Measurements from ENCODE around the gene VDR. TPM values are rescaled to one million over a fixed set of nuclear protein-coding genes. Genes with fewer than 3 reads are reported as not detected.
"Not testable (repeated sequence)": the region's sequence is repeated elsewhere in the genome, so short reads cannot be mapped to it uniquely, and the experiment has no call there.

Gene VDR
- total RNA-seq, 4 donors from 2014 or later, result 0.26 to 2.0 (median 0.49) TPM

DNA sequence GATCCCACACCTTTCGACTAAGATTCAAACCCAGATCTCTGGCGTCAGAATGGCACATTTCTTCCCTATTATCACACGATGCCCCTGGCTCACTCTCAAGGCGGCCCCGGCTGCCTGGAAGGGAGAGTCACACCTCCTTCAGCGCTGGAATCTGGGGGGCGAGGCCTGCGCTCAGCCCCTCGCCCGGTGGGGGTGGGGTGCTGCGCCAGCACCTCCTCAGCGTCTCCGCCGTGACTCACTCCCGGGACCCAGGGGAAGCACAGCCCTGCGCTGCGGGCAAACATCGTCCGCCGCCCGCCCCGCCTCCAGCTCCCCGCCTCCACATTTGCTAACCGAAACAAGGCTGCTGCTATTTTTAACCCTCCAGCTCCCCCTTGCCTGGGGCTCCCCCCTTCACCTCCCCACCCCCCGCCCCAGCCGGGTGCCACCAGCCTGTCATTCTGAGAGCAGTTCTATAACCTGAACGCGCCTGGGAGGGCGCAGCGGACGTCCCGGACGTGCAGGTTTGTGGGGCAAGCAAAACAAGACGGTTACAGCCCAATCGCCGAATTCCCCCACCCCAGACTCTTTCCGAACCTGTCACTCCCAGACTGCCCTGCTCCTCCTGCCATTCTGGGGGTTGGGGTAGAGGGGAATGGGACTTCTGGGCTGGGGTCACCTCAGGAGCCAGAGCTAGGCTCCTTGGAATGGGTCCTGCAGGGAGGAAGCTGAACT, 91.8 kb downstream of the VDR start:
- peak overlapping the region; percentile 98 to 99 for H3K27ac ChIP-seq
- no peaks in the 10 kb centered on the region for H3K9me3 ChIP-seq
- H3K4me1 ChIP-seq, result peaks cover 22 to 50% of the 10 kb centered on the region in 2 donors
- intact Hi-C loops (cut with DNase I; ENCODE audit: low total_unique reads), result no loop called here
- peak overlapping the region; percentile 30 to 35 for H3K4me3 ChIP-seq
- TF ChIP-seq, protein P1, sequence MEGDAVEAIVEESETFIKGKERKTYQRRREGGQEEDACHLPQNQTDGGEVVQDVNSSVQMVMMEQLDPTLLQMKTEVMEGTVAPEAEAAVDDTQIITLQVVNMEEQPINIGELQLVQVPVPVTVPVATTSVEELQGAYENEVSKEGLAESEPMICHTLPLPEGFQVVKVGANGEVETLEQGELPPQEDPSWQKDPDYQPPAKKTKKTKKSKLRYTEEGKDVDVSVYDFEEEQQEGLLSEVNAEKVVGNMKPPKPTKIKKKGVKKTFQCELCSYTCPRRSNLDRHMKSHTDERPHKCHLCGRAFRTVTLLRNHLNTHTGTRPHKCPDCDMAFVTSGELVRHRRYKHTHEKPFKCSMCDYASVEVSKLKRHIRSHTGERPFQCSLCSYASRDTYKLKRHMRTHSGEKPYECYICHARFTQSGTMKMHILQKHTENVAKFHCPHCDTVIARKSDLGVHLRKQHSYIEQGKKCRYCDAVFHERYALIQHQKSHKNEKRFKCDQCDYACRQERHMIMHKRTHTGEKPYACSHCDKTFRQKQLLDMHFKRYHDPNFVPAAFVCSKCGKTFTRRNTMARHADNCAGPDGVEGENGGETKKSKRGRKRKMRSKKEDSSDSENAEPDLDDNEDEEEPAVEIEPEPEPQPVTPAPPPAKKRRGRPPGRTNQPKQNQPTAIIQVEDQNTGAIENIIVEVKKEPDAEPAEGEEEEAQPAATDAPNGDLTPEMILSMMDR (IDR thresholded peaks at IDR 0.05), result peak in 2 of 4 experiments; percentile 10 to 14
- TF ChIP-seq POLR2A (IDR thresholded peaks at IDR 0.05), result peak in 1 of 2 donors; percentile 51
- peak; percentile 92 to 93 for DNase-seq
- no peaks in the 10 kb centered on the region for H3K27me3 ChIP-seq
- no peaks in the 10 kb centered on the region for H3K36me3 ChIP-seq

DNA sequence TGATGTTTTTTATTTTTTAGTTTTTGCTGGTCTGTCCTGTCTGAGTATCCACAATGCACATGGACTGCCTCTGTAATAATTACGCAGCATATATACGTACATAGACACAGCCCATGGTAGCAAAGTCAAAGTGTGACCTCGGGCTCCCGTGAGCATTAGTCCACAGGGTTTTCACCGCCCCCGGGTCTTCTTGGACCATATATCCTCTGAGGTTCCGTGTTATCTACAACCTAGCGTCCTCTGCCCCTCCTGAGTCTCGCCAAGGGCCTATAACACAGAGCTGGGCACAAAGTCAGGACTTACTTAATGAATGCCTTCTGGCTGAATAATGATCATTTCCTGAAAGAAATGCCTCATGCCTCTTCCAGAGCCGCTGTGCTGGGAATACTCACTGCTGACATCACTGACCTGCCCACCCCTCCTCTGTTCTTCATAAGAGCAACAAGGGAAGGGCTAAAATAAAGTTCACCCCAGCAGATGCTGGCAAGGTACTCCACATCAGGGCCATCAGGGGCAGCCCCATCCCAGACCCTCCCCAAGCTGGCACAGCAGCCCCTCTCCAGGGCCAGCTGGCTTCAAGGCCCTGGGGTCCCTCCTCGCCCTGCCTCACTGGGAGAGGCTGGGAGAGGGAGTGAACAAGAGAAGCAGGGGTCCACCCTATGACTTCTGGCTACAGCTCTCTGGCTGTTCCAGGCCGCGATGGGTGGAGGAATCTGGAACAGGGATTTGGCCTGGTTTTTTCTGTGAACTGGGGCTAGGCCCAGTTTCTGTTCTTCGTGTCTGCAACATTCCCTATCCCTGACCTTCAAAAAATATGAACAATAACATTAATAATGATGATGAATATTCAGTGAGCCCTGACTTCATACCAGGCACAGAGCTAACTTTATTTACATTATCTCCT, 93.0 kb downstream of the VDR start:
- peak; percentile 81 to 84 for DNase-seq
- H3K9me3 ChIP-seq, result no peaks in the 10 kb centered on the region
- peaks cover 32 to 60% of the 10 kb centered on the region in 2 donors for H3K4me1 ChIP-seq
- intact Hi-C loops (cut with DNase I; ENCODE audit: low total_unique reads), result no loop called here
- no peaks in the 10 kb centered on the region for H3K27me3 ChIP-seq
- H3K36me3 ChIP-seq, result no peaks in the 10 kb centered on the region
- peak overlapping the region; percentile 98 to 99 for H3K27ac ChIP-seq
- H3K4me3 ChIP-seq, result peak overlapping the region in 1 of 2 donors; percentile 35
- TF ChIP-seq, protein P1 (IDR thresholded peaks at IDR 0.05), result no peak
- TF ChIP-seq POLR2A (IDR thresholded peaks at IDR 0.05), result peak in 1 of 2 donors; percentile 33

DNA sequence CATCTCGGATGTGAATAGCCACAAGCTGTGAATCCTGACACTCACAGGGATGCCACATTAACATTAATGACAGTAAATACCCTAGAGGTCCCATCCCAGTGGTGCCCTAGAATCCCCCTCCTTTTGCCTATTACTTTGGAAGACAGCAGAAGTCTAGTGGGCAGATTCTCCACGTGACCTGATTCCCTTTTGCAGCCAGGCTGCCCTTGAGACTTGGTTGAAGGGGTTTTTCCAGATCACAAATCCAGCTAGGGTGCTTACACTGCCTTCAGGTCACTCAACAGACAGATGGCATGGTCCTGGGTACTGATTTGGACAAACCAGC, 93.8 kb downstream of the VDR start:
- Histone ChIP-seq H3K4me1 (peaks cover 32 to 54% of the 10 kb centered on the region in 2 donors), H3K4me3 (no peak overlapping the region), H3K36me3 (no peaks in the 10 kb centered on the region), H3K27ac (peak overlapping the region; percentile 98 to 99), H3K9me3 (no peaks in the 10 kb centered on the region), H3K27me3 (no peaks in the 10 kb centered on the region)
- intact Hi-C loops (cut with DNase I; ENCODE audit: low total_unique reads), result no loop called here
- no peak for DNase-seq
- TF ChIP-seq POLR2A (IDR thresholded peaks at IDR 0.05), result no peak
- TF ChIP-seq, protein P1 (IDR thresholded peaks at IDR 0.05), result no peak

DNA sequence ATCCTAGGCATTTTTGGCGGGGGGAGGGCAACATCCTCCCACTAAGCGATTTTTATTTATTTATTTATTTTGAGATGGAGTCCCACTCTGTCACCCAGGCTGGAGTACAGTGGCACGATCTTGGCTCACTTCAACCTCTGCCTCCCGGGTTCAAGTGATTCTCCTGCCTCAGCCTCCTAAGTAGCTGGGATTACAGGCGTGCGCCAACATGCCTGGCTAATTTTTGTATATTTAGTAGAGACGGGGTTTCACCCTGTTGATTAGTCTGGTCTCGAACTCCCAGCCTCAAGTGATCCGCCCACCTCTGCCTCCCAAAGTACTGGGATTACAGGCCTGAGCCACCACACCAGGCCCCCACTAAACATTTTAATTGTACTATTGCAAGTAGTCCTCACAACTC, 95.3 kb downstream of the VDR start:
- H3K4me3 ChIP-seq; H3K9me3 ChIP-seq; H3K36me3 ChIP-seq; H3K27me3 ChIP-seq; DNase-seq; intact Hi-C loops (cut with DNase I; ENCODE audit: low total_unique reads): not testable (repeated sequence)
- Histone ChIP-seq H3K27ac (peak overlapping the region; percentile 98 to 99), H3K4me1 (peaks cover 37 to 63% of the 10 kb centered on the region in 2 donors)

DNA sequence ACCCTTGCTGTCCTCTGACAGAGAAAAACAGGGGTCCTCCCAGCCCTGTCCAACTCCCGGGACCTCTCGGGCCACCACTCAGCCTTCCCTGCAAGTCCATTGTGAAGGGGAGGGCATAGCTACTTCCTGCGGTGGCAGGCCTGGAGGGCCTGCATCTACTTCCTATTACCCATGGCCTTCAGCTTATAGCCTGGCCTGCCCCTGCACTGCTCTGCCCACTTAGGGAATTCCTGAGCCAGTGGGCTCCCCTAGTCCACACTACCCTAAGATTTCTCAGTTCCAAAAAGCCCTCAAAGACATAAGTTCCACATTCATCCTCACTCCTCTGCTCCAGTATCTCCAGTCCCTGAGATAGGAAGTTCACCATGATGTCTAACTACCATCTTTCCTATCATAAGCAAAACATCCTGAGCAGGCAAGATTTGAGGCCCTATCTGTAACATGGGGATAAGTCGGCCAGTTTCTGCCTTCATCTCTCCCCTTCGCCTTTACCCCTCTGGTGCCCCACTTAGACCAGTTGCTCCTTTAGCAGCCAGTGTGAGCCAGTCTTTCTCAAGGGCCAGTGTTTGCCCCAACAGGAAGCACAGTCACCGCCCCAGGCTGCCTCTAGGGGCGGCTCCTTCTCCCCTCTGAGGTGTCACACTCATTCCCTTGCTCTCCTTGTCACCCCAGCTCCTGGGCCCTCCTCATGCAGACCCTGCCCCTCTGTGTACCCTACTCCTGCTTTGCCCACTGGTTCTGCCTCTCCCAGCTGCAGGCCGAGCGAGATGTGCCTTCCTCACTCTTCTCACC, 96.0 kb downstream of the VDR start:
- no peaks in the 10 kb centered on the region for H3K9me3 ChIP-seq
- no peaks in the 10 kb centered on the region for H3K27me3 ChIP-seq
- H3K4me1 ChIP-seq, result peaks cover 30 to 63% of the 10 kb centered on the region in 2 donors
- DNase-seq, result no peak
- intact Hi-C loops (cut with DNase I; ENCODE audit: low total_unique reads), result no loop called here
- TF ChIP-seq POLR2A (IDR thresholded peaks at IDR 0.05), result no peak
- TF ChIP-seq, protein P1 (IDR thresholded peaks at IDR 0.05), result no peak
- H3K27ac ChIP-seq, result peak overlapping the region; percentile 98 to 99
- H3K4me3 ChIP-seq, result no peak overlapping the region
- no peaks in the 10 kb centered on the region for H3K36me3 ChIP-seq

Measured in uterus (tissue), 4 donors.